Measurements from ENCODE around the gene GNG7.
"Not testable (repeated sequence)": the region's sequence is repeated elsewhere in the genome, so short reads cannot be mapped to it uniquely, and the experiment has no call there.

The GNG7 gene

DNA sequence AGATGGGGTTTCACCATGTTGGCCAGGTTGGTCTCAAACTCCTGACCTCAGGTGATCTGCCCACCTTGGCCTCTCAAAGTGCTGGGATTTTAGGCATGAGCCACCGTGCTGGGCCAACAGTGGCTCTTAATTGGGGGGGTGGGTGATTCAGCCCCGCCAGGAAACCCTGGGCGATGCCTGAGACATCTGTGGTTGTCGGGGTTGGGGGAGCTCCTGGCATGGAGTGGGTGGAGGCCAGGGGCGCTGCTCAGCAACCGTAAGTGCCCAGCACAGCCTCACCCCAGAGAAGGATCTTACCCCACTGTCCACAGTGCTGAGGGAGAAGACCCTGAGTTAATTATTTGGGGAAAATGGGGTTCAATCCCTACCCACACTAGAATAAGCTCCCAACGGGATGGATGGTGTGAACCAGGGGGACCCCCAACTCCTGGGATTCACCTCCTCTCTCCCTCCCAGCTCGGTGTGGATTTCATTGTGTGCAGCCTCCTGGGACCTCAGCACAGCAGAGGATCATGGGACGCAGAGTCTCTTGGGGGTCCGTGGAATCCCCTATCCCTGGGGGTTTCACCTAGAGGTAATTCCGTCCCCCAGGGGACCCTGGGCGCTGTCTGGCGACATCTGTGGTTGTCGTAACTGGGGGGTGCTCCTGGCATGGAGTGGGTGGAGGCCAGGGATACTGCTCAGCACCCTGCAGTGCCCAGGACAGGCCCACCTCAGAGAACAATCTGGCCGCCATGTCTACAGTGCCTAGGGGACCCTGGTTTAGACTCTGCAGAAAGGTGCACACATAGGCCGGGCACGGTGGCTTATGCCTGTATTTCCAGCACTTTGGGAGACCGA lies 157.7 kb downstream of the GNG7 start:
- Histone ChIP-seq H3K27ac (ENCODE audit: low read length) (no peak overlapping the region), H3K4me2 (ENCODE audit: insufficient read depth, low read length) (no peak overlapping the region), H3K27me3 (ENCODE audit: insufficient read depth, low read length, poor library complexity) (no peaks in the 10 kb centered on the region), H3K9ac (ENCODE audit: low read depth, low read length) (no peak overlapping the region), H3K4me1 (ENCODE audit: insufficient read depth, low read length) (peaks cover 11% of the 10 kb centered on the region), H3K9me3 (ENCODE audit: insufficient read depth, low read length, severe bottlenecking) (no peaks in the 10 kb centered on the region), H3K4me3 (ENCODE audit: low read depth in 1 of 2, low read length in 2 of 2) (no peak overlapping the region), H3K79me2 (ENCODE audit: insufficient read depth, low read length) (no peaks in the 10 kb centered on the region), H4K20me1 (ENCODE audit: insufficient read depth, low read length) (no peaks in the 10 kb centered on the region), H2AFZ (ENCODE audit: low read depth, low read length) (no peak overlapping the region), H3K36me3 (ENCODE audit: insufficient read depth, low read length) (no peaks in the 10 kb centered on the region)
- ATAC-seq (ENCODE audit: insufficient read depth, low read depth) (no peak), DNase-seq (no peak)
- TF ChIP-seq EZH2 (IDR thresholded peaks at IDR 0.05; ENCODE audit: borderline replicate concordance, low read depth, low read length, severe bottlenecking), result no peak
- TF ChIP-seq, protein P1, sequence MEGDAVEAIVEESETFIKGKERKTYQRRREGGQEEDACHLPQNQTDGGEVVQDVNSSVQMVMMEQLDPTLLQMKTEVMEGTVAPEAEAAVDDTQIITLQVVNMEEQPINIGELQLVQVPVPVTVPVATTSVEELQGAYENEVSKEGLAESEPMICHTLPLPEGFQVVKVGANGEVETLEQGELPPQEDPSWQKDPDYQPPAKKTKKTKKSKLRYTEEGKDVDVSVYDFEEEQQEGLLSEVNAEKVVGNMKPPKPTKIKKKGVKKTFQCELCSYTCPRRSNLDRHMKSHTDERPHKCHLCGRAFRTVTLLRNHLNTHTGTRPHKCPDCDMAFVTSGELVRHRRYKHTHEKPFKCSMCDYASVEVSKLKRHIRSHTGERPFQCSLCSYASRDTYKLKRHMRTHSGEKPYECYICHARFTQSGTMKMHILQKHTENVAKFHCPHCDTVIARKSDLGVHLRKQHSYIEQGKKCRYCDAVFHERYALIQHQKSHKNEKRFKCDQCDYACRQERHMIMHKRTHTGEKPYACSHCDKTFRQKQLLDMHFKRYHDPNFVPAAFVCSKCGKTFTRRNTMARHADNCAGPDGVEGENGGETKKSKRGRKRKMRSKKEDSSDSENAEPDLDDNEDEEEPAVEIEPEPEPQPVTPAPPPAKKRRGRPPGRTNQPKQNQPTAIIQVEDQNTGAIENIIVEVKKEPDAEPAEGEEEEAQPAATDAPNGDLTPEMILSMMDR (IDR thresholded peaks at IDR 0.05; ENCODE audit: borderline replicate concordance, extremely low read depth, low read length, poor library complexity, severe bottlenecking), result no peak

DNA sequence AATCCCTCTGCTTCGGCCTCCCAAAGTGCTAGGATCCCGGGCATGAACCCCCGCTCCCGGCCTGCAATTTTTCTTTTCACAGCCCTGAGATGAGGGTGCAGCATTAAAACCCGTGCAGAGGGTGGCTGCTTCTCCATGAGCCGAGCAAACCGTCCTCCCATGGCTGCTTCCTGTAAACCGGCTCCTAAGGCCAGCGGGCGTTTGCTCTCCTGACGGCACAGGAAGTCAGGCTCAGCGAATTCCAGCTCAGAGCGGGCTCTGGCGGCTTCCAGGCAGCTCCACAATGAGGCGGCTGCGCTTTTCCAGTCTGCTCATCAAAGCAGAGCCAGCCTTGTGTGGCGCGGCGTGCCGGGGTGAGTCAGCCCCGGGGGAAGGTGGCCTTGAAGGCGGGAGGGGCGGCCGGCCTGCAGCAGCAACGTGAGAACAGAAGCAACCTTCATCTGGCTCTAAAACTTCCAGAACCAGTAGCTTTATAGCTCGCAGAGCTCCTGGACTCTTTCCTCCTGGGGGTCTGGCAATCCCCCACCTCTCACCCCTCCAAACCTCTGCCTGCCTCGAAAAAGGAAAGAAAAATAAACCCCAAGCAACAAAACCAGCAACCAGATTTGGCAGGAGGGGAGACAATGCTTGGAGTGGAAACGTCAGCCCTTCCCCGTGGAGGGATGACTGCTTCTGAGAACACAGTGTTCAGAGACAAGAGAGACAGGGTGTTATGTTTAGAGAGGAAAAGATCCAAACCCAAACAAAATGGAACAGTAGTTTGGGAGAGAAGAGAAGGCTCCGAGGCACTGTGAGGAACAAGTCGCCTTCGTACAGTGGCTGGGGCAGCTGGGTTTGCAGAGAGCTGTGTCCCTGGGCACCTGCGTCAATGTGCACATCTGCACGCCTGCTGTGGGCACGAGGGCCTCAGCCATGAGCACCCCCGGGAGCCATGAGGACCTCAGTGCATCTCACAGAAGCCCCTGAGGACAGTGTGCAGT lies 158.7 kb downstream of the GNG7 start:
- no peak for TF ChIP-seq EZH2 (IDR thresholded peaks at IDR 0.05; ENCODE audit: borderline replicate concordance, low read depth, low read length, severe bottlenecking)
- TF ChIP-seq, protein P1 (IDR thresholded peaks at IDR 0.05; ENCODE audit: borderline replicate concordance, extremely low read depth, low read length, poor library complexity, severe bottlenecking), result no peak
- ATAC-seq (ENCODE audit: insufficient read depth, low read depth) (peak; percentile 76), DNase-seq (peak; percentile 65)
- Histone ChIP-seq H3K9me3 (ENCODE audit: insufficient read depth, low read length, severe bottlenecking) (no peaks in the 10 kb centered on the region), H3K4me2 (ENCODE audit: insufficient read depth, low read length) (no peak overlapping the region), H2AFZ (ENCODE audit: low read depth, low read length) (no peak overlapping the region; the same call in 1 of the 2 replicates), H3K27ac (ENCODE audit: low read length) (peak overlapping the region; percentile 27; the same call in 1 of the 2 replicates), H3K4me3 (ENCODE audit: low read depth in 1 of 2, low read length in 2 of 2) (no peak overlapping the region), H3K9ac (ENCODE audit: low read depth, low read length) (0 out of 2 replicates have a peak overlapping the region, but pooled peaks have one; percentile 18), H3K27me3 (ENCODE audit: insufficient read depth, low read length, poor library complexity) (no peaks in the 10 kb centered on the region), H4K20me1 (ENCODE audit: insufficient read depth, low read length) (no peaks in the 10 kb centered on the region), H3K36me3 (ENCODE audit: insufficient read depth, low read length) (no peaks in the 10 kb centered on the region), H3K4me1 (ENCODE audit: insufficient read depth, low read length) (peaks cover 11% of the 10 kb centered on the region), H3K79me2 (ENCODE audit: insufficient read depth, low read length) (no peaks in the 10 kb centered on the region)

DNA sequence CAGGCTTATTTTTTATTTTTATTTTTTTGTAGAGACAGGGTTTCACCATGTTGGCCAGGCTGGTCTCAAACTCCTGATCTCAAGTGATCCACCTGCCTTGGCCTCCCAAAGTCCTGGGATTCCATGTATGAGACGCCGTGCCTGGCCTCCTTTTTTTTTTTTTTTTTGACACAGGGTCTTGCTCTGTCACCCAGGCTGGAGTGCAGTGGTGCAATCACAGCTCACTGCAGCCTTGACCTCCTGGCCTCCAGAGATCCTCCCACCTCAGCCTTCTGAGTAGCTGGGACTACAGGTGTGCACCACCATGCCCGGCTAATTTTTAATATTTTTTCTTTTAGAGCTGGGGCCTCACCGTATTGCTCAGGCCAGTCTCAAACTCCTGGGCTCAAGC lies 159.4 kb downstream of the GNG7 start:
- H3K4me1 ChIP-seq (ENCODE audit: insufficient read depth, low read length), result peaks cover 11% of the 10 kb centered on the region
- H3K4me3 ChIP-seq (ENCODE audit: low read depth in 1 of 2, low read length in 2 of 2); H3K36me3 ChIP-seq (ENCODE audit: insufficient read depth, low read length); H4K20me1 ChIP-seq (ENCODE audit: insufficient read depth, low read length); H3K27me3 ChIP-seq (ENCODE audit: insufficient read depth, low read length, poor library complexity); H3K4me2 ChIP-seq (ENCODE audit: insufficient read depth, low read length); H3K79me2 ChIP-seq (ENCODE audit: insufficient read depth, low read length); H3K9me3 ChIP-seq (ENCODE audit: insufficient read depth, low read length, severe bottlenecking); DNase-seq; ATAC-seq (ENCODE audit: insufficient read depth, low read depth); H3K9ac ChIP-seq (ENCODE audit: low read depth, low read length); H2AFZ ChIP-seq (ENCODE audit: low read depth, low read length); H3K27ac ChIP-seq (ENCODE audit: low read length): not testable (repeated sequence)
